Transverse colon (tissue), 4 donors: ENCODE data around the gene CFHR5.

Source experiments
- EP300 ChIP-seq: sonication (generic); formaldehyde crosslinking; IDR thresholded peaks from one replicate; pipeline ENCODE4 v1.6.1; 2017; ENCODE audit warnings: antibody characterized with exemption, low read depth
- POLR2A ChIP-seq: fragments of 450-650 bp; IDR thresholded peaks from one replicate; pipeline ENCODE4 v1.6.1; 2016; ENCODE audit warnings: antibody characterized with exemption, mild to moderate bottlenecking, moderate library complexity
- POLR2AphosphoS5 ChIP-seq, 3 donors: sonication (generic); formaldehyde crosslinking; IDR thresholded peaks; one replicate each; pipeline ENCODE4 v1.6.1; 2016; ENCODE audit warnings: antibody characterized with exemption in 3 of 3
- TF ChIP-seq, protein P1 (sequence below), 5 experiments: fragments of 200-600 bp in 3 of 5; fragments of 450-650 bp in 2 of 5; sonication (generic) in 3 of 5; IDR thresholded peaks; 1 replicate in 2 of 5; 2 replicates in 3 of 5; pipeline ENCODE4 v1.5.1; 2016 to 2017; ENCODE audit warnings: antibody characterized with exemption in 5 of 5, inconsistent platforms in 3 of 5, mild to moderate bottlenecking in 2 of 5, moderate library complexity in 1 of 5

- TF ChIP-seq POLR2AphosphoS5 (IDR thresholded peaks at IDR 0.05) (no peak), POLR2A (no peak), EP300 (no peak)
- TF ChIP-seq, protein P1, sequence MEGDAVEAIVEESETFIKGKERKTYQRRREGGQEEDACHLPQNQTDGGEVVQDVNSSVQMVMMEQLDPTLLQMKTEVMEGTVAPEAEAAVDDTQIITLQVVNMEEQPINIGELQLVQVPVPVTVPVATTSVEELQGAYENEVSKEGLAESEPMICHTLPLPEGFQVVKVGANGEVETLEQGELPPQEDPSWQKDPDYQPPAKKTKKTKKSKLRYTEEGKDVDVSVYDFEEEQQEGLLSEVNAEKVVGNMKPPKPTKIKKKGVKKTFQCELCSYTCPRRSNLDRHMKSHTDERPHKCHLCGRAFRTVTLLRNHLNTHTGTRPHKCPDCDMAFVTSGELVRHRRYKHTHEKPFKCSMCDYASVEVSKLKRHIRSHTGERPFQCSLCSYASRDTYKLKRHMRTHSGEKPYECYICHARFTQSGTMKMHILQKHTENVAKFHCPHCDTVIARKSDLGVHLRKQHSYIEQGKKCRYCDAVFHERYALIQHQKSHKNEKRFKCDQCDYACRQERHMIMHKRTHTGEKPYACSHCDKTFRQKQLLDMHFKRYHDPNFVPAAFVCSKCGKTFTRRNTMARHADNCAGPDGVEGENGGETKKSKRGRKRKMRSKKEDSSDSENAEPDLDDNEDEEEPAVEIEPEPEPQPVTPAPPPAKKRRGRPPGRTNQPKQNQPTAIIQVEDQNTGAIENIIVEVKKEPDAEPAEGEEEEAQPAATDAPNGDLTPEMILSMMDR (IDR thresholded peaks at IDR 0.05), result no peak
These were observed 40.3 kb downstream of the CFHR5 start for GRCh38 chr1:197017558-197018146.
